KOPT-K1 (cell line): ENCODE data around the gene HHAT.
A peak's percentile ranks its signal among the peaks of the same experiment; 100 is the strongest.

Experiments
- H3K27ac ChIP-seq: fragments of 200-600 bp; sonication (generic); 2 replicates; pipeline ENCODE4 v1.5.1; 2016; ENCODE audit warnings: antibody characterized with exemption, mild to moderate bottlenecking, low read depth, low read length; ENCODE audit not compliant: poor library complexity, severe bottlenecking
- H3K36me3 ChIP-seq: fragments of 200-600 bp; sonication (generic); 2 replicates; pipeline ENCODE4 v1.5.1; 2017; ENCODE audit warnings: antibody characterized with exemption, mild to moderate bottlenecking, low read length, moderate library complexity; ENCODE audit not compliant: insufficient read depth
- H3K9me3 ChIP-seq: fragments of 200-600 bp; sonication (generic); 2 replicates; pipeline ENCODE4 v1.5.1; 2017; ENCODE audit warnings: antibody characterized with exemption, low read length, mild to moderate bottlenecking; ENCODE audit not compliant: insufficient read depth, poor library complexity, severe bottlenecking

HHAT gene

DNA sequence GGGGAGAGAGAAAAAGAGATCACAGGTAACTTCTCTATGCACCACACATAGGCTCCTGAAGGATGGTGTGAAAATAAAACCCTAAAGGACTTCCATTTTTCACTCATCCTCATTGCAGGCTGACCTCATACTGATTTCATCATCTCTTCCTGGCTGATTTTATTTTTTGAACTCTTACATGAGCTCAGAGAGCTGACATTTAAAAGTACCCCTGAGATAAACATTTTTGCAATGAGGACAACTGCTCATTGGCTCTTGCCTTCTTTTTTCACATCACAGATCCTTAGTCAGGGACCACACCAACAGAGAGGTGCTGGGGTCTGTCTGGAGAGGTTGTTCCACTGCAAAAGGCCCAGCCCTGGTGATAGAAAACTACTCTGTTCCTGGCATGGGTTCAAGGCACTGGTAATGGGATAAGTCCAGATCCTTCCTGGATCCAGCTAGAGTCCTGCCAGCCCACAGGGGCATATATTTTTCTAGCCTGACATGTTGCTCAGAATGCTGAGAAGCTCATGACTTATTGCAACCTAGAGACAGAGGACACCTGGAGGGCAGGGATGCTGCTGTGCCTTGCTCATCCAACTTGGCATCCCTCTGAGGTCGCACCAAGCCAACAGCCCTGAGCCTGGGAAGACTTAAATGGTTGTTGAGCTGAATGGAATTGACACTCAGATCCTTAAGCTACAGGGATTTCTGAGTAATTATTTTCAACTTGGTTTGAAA lies 360.0 kb downstream of the HHAT start:
- Histone ChIP-seq H3K9me3 (no peaks in the 10 kb centered on the region), H3K36me3 (no peaks in the 10 kb centered on the region), H3K27ac (no peak overlapping the region)

DNA sequence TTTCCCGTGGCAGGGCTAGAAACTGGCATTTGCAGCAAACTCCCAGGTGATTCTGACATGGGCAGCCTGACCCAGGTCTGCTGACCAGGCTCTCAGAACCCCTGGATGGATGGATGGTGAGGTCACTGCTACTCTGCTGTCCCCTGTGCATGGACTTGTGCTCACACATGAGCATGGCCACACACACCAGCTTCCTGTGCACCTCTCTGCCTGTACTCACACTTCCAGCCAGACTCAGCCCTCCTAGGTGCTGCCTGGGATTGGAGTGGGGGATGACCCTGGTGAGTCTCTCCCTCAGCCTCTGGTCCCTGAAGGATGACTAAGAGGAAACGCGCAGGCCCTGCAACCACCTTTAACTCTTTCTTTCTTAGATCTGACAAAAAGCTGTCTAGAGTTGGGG lies 361.1 kb downstream of the HHAT start:
- Histone ChIP-seq H3K27ac (no peak overlapping the region), H3K36me3 (no peaks in the 10 kb centered on the region), H3K9me3 (no peaks in the 10 kb centered on the region)

DNA sequence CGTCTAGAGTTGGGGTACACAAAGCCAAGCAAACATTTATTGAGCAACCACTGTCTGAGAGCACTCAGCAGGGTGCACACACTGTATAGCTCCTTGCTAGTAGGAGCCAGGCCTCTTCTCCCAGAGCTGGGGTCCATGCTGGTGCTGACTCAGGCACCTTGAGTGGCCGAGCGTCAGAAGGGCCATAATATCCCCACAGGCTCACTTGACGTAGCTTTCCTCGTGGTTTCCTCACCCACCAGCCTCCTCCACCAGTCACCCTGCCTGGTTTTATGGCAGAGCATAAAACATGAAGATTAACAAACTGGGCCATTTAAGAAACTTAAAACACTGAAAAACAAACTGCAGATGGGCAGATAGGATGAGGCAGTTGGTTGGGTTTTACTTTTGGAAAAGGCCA lies 361.5 kb downstream of the HHAT start:
- Histone ChIP-seq H3K27ac (no peak overlapping the region), H3K36me3 (no peaks in the 10 kb centered on the region), H3K9me3 (no peaks in the 10 kb centered on the region)

DNA sequence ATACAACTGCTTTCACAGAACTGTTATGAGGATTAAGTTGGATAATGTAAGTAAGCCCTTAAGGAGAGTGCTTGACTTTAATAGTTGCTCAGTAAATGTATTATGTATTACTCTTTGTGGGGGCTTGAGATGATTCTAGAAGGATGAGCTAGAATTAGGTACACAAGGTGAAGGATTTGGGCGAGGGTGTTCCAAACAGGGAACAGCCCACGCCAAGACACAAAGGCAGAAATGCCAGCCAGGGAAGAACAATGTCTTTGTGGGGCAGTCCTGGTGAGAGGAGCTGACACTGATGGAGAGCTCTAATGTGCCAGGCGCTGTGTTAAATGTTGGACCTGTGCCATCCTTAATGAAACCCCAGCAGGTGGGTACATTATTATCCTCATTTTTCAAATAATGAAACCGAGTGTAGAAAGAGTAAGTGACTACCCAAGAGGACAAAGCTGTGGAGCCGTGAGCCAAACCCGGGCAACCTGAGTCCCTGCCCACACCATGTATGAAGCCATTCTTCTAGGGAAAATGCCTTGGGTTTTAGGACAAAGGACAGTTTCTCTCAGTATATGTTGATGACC lies 362.4 kb downstream of the HHAT start:
- no peaks in the 10 kb centered on the region for H3K36me3 ChIP-seq
- H3K9me3 ChIP-seq, result no peaks in the 10 kb centered on the region
- H3K27ac ChIP-seq, result no peak overlapping the region

DNA sequence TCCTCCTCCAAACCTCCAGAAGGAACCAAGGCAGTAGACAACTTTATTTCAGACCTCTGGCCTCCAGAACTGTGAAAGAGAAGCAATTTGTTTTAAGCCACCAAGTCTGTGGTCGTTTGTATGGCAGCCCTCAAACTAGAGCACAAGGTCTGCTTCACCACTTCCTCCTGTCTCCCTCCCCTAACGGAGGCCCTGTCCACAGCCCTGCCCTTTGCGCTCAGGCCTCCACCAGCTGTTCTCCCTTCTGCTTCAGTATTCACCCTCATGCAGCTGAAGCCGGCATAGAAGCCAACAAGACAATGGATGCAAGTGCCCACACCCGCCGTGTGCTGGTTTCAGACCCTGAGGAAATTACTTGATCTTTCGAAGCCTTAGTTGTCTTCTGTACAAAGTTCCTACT lies 364.1 kb downstream of the HHAT start:
- Histone ChIP-seq H3K9me3 (no peaks in the 10 kb centered on the region), H3K27ac (peak overlapping the region; percentile 14), H3K36me3 (no peaks in the 10 kb centered on the region)

DNA sequence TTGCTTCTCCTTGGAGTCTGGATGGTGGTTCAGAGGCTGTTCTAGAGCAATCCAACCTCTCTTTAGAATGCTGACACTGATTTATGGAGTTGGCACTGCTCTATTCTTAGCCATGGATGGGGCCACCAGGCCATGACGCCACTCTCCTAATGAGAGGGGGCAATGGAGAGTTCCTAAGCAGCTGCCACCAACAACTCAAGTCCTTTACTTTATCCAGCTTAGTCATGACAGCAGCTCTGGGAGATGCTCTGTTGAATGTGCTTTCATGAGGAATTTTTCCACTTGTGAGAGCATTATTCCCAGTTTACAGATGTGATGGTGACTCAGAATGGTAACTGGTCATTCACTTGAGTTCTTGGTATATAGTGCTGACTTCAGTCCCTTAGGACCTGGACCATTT lies 366.3 kb downstream of the HHAT start:
- Histone ChIP-seq H3K36me3 (no peaks in the 10 kb centered on the region), H3K27ac (no peak overlapping the region), H3K9me3 (no peaks in the 10 kb centered on the region)

DNA sequence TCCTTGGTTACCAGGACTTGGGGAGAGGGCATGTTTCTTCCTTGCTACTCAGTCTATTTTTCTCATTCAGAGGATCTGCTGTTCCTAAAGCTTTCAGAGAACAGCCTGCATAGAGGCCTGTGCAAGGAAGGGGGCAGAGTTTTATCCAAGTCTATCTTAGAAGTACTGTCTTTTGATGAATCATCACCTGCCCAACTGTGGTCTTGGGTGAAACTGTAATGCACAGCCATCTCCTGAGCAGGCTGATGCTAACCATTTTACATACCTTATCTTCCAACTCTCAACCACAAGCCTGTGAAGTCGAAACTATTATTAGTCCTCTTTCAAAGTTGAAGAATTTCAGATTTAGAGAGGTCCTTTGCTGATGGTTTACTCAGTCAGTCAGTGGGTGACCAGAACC lies 368.0 kb downstream of the HHAT start:
- Histone ChIP-seq H3K9me3 (no peaks in the 10 kb centered on the region), H3K36me3 (no peaks in the 10 kb centered on the region), H3K27ac (peak overlapping the region; percentile 18)

DNA sequence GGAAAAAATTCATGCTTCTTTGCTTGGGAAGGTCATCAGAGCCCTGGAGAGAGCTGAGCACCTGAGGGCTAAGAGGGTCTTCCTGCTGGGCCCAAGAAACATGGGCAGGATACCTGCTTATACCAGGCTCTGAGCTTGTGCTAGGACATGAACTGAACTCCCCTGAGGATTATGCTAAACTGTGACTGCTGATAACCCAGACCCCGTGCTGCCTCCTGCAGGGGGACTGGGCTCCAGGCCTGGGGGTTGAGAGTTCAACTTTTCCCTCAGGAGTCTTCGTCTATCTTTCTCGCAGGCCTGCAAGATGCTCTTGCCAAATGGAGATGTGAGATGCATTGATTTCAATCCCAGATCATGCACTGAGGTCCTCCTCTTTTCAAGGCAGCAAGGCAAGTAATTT lies 368.5 kb downstream of the HHAT start:
- Histone ChIP-seq H3K36me3 (no peaks in the 10 kb centered on the region), H3K27ac (no peak overlapping the region), H3K9me3 (no peaks in the 10 kb centered on the region)

DNA sequence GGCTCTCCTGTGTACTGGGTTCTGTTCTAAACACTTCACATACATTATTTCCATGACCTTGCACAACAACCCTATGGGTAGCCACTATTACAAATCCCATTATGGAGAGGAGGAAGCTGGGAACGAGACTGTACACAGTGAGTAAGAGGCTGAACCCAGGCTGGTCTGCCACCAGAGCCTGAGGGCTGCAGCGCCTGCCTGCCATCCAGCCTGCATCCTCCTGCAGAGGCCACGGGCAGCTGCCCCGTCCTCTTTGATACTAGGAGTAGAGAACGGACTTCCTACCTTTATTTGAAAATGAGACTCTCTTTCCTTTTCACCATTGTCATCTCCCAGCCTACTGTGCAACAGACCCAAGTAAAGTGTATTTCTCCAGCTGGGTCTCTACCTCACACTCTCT lies 370.0 kb downstream of the HHAT start:
- H3K36me3 ChIP-seq, result no peaks in the 10 kb centered on the region
- H3K27ac ChIP-seq, result no peak overlapping the region
- no peaks in the 10 kb centered on the region for H3K9me3 ChIP-seq

DNA sequence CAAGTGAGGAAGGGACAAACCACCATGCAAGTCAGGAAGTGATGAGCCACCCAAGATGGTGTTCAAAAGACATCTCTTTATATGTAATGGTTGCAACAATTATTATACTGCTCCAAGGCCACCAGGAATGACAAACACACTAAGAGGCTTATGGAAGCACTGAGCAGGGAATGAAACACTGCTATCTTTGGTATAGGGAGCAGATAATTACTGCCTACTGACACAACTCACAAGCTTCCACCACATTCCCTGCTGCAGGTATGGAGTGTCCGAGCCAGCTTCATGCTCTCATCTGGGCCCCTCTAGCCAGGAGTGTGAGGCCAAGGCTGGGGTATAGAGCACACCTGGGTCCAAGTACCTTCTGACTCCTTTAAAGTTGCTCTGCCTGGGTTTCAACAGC lies 371.4 kb downstream of the HHAT start:
- Histone ChIP-seq H3K27ac (no peak overlapping the region), H3K36me3 (no peaks in the 10 kb centered on the region), H3K9me3 (no peaks in the 10 kb centered on the region)

DNA sequence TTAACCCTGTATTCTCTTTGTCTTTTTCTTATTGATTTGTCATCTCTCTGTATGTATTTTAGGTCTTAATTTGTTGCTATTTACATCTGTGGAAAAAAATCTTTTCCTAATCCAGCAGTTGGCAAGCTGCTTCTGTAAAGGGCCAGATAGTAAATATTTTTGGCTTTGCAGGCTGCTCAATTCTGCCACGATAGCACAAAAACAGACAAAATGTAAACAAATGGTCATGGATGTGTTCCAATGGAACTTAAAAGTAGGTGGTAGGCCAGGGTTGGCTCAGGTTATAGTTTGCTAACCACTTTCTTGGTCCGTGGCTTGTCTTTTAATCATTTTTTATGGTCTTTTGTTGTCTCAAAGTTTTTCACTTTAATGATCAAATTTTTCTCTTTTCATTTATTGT lies 371.8 kb downstream of the HHAT start:
- no peaks in the 10 kb centered on the region for H3K9me3 ChIP-seq
- no peak overlapping the region for H3K27ac ChIP-seq
- no peaks in the 10 kb centered on the region for H3K36me3 ChIP-seq

DNA sequence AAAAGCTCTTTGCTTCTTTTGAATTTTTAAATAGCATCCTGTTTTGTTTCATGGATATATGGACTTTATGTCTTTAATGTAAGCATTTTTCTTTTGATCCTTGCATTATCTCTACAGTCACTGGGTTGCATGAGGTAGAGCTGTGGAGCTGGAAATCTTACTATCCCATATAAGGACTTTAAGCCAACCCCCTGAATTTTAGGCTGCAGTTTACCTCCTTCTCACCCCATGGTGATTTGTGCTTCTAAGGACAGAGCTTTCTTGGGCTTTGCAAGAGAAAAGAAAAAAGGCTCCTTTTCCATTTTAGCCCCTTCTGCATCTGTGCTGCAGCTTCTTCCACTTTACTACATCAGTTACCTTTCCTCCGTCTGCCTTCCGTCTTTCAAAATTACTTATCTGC lies 373.8 kb downstream of the HHAT start:
- Histone ChIP-seq H3K27ac (no peak overlapping the region), H3K36me3 (no peaks in the 10 kb centered on the region), H3K9me3 (no peaks in the 10 kb centered on the region)

DNA sequence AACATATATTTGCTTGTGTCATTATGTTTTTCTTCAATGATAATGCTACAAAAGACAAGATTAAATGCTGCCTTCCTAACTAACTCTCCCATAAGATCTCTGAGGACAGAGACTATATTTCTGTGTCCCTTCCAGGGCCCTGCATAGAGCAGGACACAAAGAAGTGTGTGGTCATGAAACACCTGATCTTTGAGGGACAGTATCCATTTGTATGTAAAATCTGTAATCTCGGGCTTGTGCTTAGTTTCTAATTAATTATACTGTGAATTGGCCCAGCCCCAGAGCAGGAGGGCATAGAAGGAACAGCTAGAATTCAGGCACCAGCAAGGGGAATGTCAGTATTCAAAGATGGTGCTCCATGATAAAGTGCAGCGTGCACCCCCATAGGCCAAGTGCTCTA lies 374.9 kb downstream of the HHAT start:
- Histone ChIP-seq H3K9me3 (no peaks in the 10 kb centered on the region), H3K36me3 (no peaks in the 10 kb centered on the region), H3K27ac (no peak overlapping the region)

DNA sequence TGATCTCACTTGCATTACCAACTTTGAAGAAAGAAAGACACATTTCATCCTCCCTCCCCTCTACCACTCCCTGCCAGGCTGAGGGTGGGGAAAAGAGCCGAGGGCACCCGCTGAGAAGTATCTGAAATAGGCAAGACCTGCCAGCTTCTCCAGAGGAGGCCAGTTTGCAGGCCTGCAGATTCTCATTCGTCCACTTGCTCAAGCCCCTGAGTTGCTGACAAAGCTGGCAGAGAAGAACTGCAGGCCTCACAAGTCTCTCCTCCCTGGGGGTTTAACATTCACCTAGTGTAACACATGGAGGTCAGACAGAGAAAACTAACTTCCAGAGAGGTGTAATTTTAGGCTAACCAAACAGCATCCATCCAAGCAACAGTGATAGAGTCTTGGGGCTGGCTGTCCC lies 376.4 kb downstream of the HHAT start:
- H3K27ac ChIP-seq, result no peak overlapping the region
- H3K9me3 ChIP-seq, result no peaks in the 10 kb centered on the region
- H3K36me3 ChIP-seq, result no peaks in the 10 kb centered on the region

DNA sequence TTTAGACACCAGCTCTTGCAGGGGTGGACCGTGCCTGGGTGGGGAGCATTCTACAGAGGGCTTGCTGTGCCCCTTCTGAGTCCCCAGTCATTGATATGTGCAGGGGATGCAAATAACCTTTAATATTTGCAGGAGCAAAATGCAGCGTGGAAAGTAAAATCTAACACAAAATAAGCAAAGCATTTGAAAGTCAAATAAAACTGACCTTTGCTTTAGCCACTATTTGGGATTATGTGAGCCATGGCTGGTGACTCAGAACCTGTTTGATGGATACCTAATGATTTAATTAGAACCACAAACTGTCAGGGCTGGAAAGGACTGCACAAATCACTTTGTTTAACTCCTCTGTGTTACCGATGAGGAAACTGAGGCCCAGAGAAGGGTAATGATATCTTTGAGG lies 377.5 kb downstream of the HHAT start:
- Histone ChIP-seq H3K36me3 (no peaks in the 10 kb centered on the region), H3K9me3 (no peaks in the 10 kb centered on the region), H3K27ac (no peak overlapping the region)
